GM19023 (cell line): Measurements from ENCODE around the gene CPNE6.

Experiments used
- ATAC-seq: cut with Tn5 transposase; IDR thresholded peaks from one replicate; pipeline ENCODE4 v1.9.1; 2021; ENCODE audit warnings: mild to moderate bottlenecking, moderate library complexity; ENCODE audit not compliant: unreplicated experiment

CPNE6 gene

DNA sequence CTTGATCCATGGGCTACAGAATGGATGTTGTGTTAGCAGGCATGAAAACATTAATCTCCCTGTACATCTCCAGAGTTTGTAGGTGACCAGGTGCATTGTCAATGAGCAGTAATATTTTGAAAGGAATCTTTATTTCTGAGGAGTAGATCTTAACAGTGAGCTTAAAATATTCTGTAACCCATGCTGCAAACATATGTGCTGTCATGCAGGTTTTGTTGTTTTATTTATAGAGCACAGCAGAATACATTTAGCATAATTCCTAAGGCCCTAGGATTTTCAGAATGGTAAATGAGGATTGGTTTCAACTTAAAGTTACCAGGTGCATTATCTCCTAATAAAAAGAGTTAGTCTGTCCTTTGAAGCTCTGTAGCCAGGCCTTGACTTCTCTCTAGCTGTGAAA is 55.6 kb downstream of the CPNE6 start:
- ATAC-seq: no peak

DNA sequence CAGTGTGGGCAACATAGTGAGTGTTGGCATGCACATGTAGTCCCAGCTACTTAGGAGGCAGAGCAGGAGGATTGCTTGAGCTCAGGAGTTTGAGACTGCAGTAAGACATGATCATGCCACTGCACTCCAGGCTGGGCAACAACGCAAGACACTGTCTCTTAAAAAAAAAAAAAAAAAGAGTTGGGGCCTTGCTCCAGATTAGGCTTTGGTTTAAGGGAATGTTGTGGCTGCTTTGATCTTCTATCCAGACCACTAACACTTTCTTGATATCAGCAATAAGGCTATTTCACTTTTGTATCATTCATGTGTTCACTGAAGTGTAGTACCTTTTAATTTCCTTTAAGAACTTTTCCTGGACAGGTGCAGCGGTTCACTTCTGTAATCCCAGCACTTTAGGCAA is 56.3 kb downstream of the CPNE6 start:
- ATAC-seq: no peak
